Neural progenitor cell (in vitro differentiated cells): ENCODE results near the gene EDAR. TPM values are rescaled to one million over a fixed set of nuclear protein-coding genes. Genes with fewer than 3 reads are reported as not detected.

Experiments used
- DNase-seq: peaks from one replicate; pipeline ENCODE4 v3.0.0-alpha.2; 2016; ENCODE audit warnings: low spot score
- H2AFZ ChIP-seq: fragments of 200-600 bp; sonication (generic); replicated peaks from 2 replicates; pipeline ENCODE4 v1.6.1; 2016; ENCODE audit warnings: antibody characterized with exemption
- H3F3A ChIP-seq: fragments of 200-600 bp; sonication (generic); 2 replicates; pipeline ENCODE4 v1.6.1; 2016; ENCODE audit warnings: antibody characterized with exemption, low read depth
- H3K27ac ChIP-seq: fragments of 200-600 bp; sonication (generic); 2 replicates; pipeline ENCODE4 v1.5.1; 2016; ENCODE audit warnings: mild to moderate bottlenecking
- H3K27me3 ChIP-seq: fragments of 200-600 bp; sonication (generic); 2 replicates; pipeline ENCODE4 v1.6.1; 2016; ENCODE audit warnings: mild to moderate bottlenecking, moderate library complexity
- H3K36me3 ChIP-seq: fragments of 200-600 bp; sonication (generic); 2 replicates; pipeline ENCODE4 v1.5.1; 2016
- H3K4me1 ChIP-seq: fragments of 200-600 bp; sonication (generic); 2 replicates; pipeline ENCODE4 v1.6.1; 2016; ENCODE audit warnings: mixed run types
- H3K4me2 ChIP-seq: fragments of 200-600 bp; sonication (generic); 2 replicates; pipeline ENCODE4 v1.6.1; 2016
- H3K4me3 ChIP-seq: fragments of 200-600 bp; sonication (generic); 2 replicates; pipeline ENCODE4 v1.5.1; 2016
- H3K79me2 ChIP-seq: fragments of 200-600 bp; sonication (generic); 2 replicates; pipeline ENCODE4 v1.6.1; 2016; ENCODE audit warnings: low read depth
- H3K9ac ChIP-seq: fragments of 200-600 bp; sonication (generic); 2 replicates; pipeline ENCODE4 v1.6.1; 2016
- H3K9me3 ChIP-seq: fragments of 200-600 bp; sonication (generic); 2 replicates; pipeline ENCODE4 v1.5.1; 2016; ENCODE audit warnings: low read depth
- H4K20me1 ChIP-seq: fragments of 200-600 bp; sonication (generic); 2 replicates; pipeline ENCODE4 v1.6.1; 2016; ENCODE audit warnings: low read depth
- H3K27ac Mint-ChIP-seq: 3 replicates; pipeline ENCODE4 v1.8.0; 2021; ENCODE audit warnings: mixed read lengths
- H3K27me3 Mint-ChIP-seq: 2 replicates; pipeline ENCODE4 v1.8.0; 2022; ENCODE audit warnings: low read depth, mild to moderate bottlenecking, inconsistent platforms, moderate library complexity, mixed read lengths; ENCODE audit not compliant: insufficient read depth
- H3K36me3 Mint-ChIP-seq: 3 replicates; pipeline ENCODE4 v1.8.0; 2021; ENCODE audit warnings: mixed read lengths
- H3K4me1 Mint-ChIP-seq: 3 replicates; pipeline ENCODE4 v1.8.0; 2021; ENCODE audit warnings: mixed read lengths
- H3K4me3 Mint-ChIP-seq: 3 replicates; pipeline ENCODE4 v1.8.0; 2021; ENCODE audit warnings: mild to moderate bottlenecking, moderate library complexity, mixed read lengths
- H3K9me3 Mint-ChIP-seq: 3 replicates; pipeline ENCODE4 v1.8.0; 2020; ENCODE audit warnings: mixed read lengths
- CTCF ChIP-seq: fragments of 200-600 bp; sonication (generic); IDR thresholded peaks from 2 replicates; pipeline ENCODE4 v1.5.1; 2017; ENCODE audit warnings: antibody characterized with exemption, mild to moderate bottlenecking
- EZH2 ChIP-seq: fragments of 200-600 bp; sonication (generic); IDR thresholded peaks from 2 replicates; pipeline ENCODE4 v1.6.1; 2017; ENCODE audit warnings: antibody characterized with exemption, mild to moderate bottlenecking, moderate library complexity
- EZH2phosphoT487 ChIP-seq: fragments of 200-600 bp; sonication (generic); IDR thresholded peaks from 2 replicates; pipeline ENCODE4 v1.6.1; 2017; ENCODE audit warnings: antibody characterized with exemption
- total RNA-seq: library from RNA; depleted of rRNA; stranded (reverse); fragments of >200 nt; gene quantifications from 2 replicates; pipeline ENCODE4 v1.2.3, GENCODE V29; 2015; ENCODE audit warnings: low replicate concordance

Gene EDAR
- total RNA-seq, 1 donor from 2014 or later: not detected

- Histone ChIP-seq H3K79me2 (no peaks in the 10 kb centered on the region), H3K4me2 (no peak overlapping the region), H3K36me3 (no peaks in the 10 kb centered on the region), H3K9ac (no peak overlapping the region), H3K4me1 (peaks cover 11% of the 10 kb centered on the region), H3K27me3 (peaks cover 54% of the 10 kb centered on the region), H3K9me3 (no peaks in the 10 kb centered on the region), H3F3A (peaks cover 8% of the 10 kb centered on the region), H3K4me3 (no peak overlapping the region), H3K27ac (no peak overlapping the region), H2AFZ (no peak overlapping the region), H4K20me1 (peaks cover 10% of the 10 kb centered on the region)
- H3K27ac Mint-ChIP-seq: no peak overlapping the region
- H3K4me3 Mint-ChIP-seq: no peak overlapping the region
- peaks cover 39% of the 10 kb centered on the region for H3K4me1 Mint-ChIP-seq
- H3K27me3 Mint-ChIP-seq: peaks cover 15% of the 10 kb centered on the region
- H3K9me3 Mint-ChIP-seq: peaks cover 6% of the 10 kb centered on the region
- TF ChIP-seq EZH2phosphoT487 (no peak), CTCF (no peak), EZH2 (no peak)
- H3K36me3 Mint-ChIP-seq: peaks cover 1% of the 10 kb centered on the region
- no peak for DNase-seq
These were observed 48.9 kb downstream of the EDAR start for GRCh38 chr2:108940156-108940555.

- Histone ChIP-seq H2AFZ (no peak overlapping the region), H3K27ac (no peak overlapping the region), H3K4me2 (no peak overlapping the region), H3K4me3 (no peak overlapping the region), H3K79me2 (no peaks in the 10 kb centered on the region), H4K20me1 (peaks cover 28% of the 10 kb centered on the region), H3K4me1 (peaks cover 24% of the 10 kb centered on the region), H3K9ac (no peak overlapping the region), H3K36me3 (no peaks in the 10 kb centered on the region), H3K27me3 (peaks cover 71% of the 10 kb centered on the region), H3K9me3 (no peaks in the 10 kb centered on the region), H3F3A (peaks cover 13% of the 10 kb centered on the region)
- Mint-ChIP-seq H3K27me3 (peaks cover 19% of the 10 kb centered on the region), H3K36me3 (peaks cover 1% of the 10 kb centered on the region), H3K4me3 (no peak overlapping the region), H3K4me1 (peaks cover 55% of the 10 kb centered on the region), H3K27ac (no peak overlapping the region), H3K9me3 (peaks cover 3% of the 10 kb centered on the region)
- TF ChIP-seq EZH2 (no peak), EZH2phosphoT487 (no peak), CTCF (no peak)
- no peak for DNase-seq
These were observed 50.8 kb downstream of the EDAR start for GRCh38 chr2:108938077-108938710.

GRCh38 chr2:108937367-108938017 lies 51.5 kb downstream of the EDAR start:
- Mint-ChIP-seq H3K36me3 (peaks cover 1% of the 10 kb centered on the region), H3K27me3 (peaks cover 13% of the 10 kb centered on the region), H3K4me3 (no peak overlapping the region), H3K27ac (peak overlapping the region; percentile 7), H3K9me3 (peaks cover 3% of the 10 kb centered on the region), H3K4me1 (peaks cover 62% of the 10 kb centered on the region)
- H3K79me2 ChIP-seq: no peaks in the 10 kb centered on the region
- no peak overlapping the region for H3K9ac ChIP-seq
- peaks cover 13% of the 10 kb centered on the region for H3F3A ChIP-seq
- H3K4me3 ChIP-seq: no peak overlapping the region
- no peak overlapping the region for H3K27ac ChIP-seq
- no peaks in the 10 kb centered on the region for H3K36me3 ChIP-seq
- no peaks in the 10 kb centered on the region for H3K9me3 ChIP-seq
- no peak overlapping the region for H2AFZ ChIP-seq
- H4K20me1 ChIP-seq: peaks cover 28% of the 10 kb centered on the region
- H3K4me1 ChIP-seq: peaks cover 24% of the 10 kb centered on the region
- no peak for TF ChIP-seq CTCF
- no peak for TF ChIP-seq EZH2phosphoT487
- TF ChIP-seq EZH2: no peak
- peaks cover 78% of the 10 kb centered on the region for H3K27me3 ChIP-seq
- no peak overlapping the region for H3K4me2 ChIP-seq
- no peak for DNase-seq
